GM12878 (cell line): ENCODE results near the gene STAB2.

ENCODE experiments used
- CHD4 ChIP-seq: fragments of 200-600 bp; sonication (generic); IDR thresholded peaks from 2 replicates; pipeline ENCODE4 v1.6.1; 2016; ENCODE audit warnings: mild to moderate bottlenecking
- CTCF ChIP-seq, 3 experiments: IDR thresholded peaks in 2 of 3; conservative IDR thresholded peaks in 1 of 3; 2 replicates each; pipeline ENCODE4 v1.5.1; 2011; ENCODE audit warnings: low read depth in 3 of 3, low read length in 3 of 3, mild to moderate bottlenecking in 3 of 3, control low read depth in 2 of 3, moderate library complexity in 2 of 3, inconsistent platforms in 1 of 3, mixed read lengths in 1 of 3; ENCODE audit not compliant: control insufficient read depth in 2 of 3, insufficient read depth in 1 of 3; ENCODE audit errors: extremely low read depth in 1 of 3
- EP300 ChIP-seq, 2 experiments: fragments of 150-350 bp in 1 of 2; IDR thresholded peaks; 2 replicates each; pipeline ENCODE4 v1.6.1; 2011 to 2012; ENCODE audit warnings: low read depth in 2 of 2, low read length in 2 of 2, borderline replicate concordance in 1 of 2, improper control_type of control experiment in 1 of 2, inconsistent platforms in 1 of 2; ENCODE audit not compliant: control insufficient read depth in 1 of 2
- NFXL1 ChIP-seq: fragments of 450-650 bp; IDR thresholded peaks from 2 replicates; pipeline ENCODE4 v1.6.1; 2017; ENCODE audit warnings: antibody characterized with exemption, mild to moderate bottlenecking, borderline replicate concordance
- POLR2A ChIP-seq: IDR thresholded peaks from 2 replicates; pipeline ENCODE4 v1.6.1; 2011; ENCODE audit warnings: low read depth, mild to moderate bottlenecking, low read length
- USF2 ChIP-seq: IDR thresholded peaks from 2 replicates; pipeline ENCODE4 v1.6.1; 2011; ENCODE audit warnings: low read depth, low read length, improper control_type of control experiment, borderline replicate concordance
- TF ChIP-seq, protein P1 (sequence below): IDR thresholded peaks from 2 replicates; pipeline ENCODE4 v1.6.1; 2012; ENCODE audit warnings: low read depth, low read length, improper control_type of control experiment

GRCh38 chr12:103716517-103717196 lies 129.6 kb downstream of the STAB2 start:
- TF ChIP-seq EP300 (IDR thresholded peaks at IDR 0.05; ENCODE audit: borderline replicate concordance in 1 of 2, control insufficient read depth in 1 of 2, low read depth in 2 of 2, low read length in 2 of 2) (no peak), CTCF (IDR thresholded peaks at IDR 0.05 in 2 of 3, conservative IDR thresholded peaks at IDR 0.05 in 1 of 3; ENCODE audit: control insufficient read depth in 2 of 3, extremely low read depth in 1 of 3, insufficient read depth in 1 of 3, low read depth in 3 of 3, low read length in 3 of 3) (no peak), POLR2A (no peak), CHD4 (no peak), NFXL1 (no peak), USF2 (no peak)
- TF ChIP-seq, protein P1, sequence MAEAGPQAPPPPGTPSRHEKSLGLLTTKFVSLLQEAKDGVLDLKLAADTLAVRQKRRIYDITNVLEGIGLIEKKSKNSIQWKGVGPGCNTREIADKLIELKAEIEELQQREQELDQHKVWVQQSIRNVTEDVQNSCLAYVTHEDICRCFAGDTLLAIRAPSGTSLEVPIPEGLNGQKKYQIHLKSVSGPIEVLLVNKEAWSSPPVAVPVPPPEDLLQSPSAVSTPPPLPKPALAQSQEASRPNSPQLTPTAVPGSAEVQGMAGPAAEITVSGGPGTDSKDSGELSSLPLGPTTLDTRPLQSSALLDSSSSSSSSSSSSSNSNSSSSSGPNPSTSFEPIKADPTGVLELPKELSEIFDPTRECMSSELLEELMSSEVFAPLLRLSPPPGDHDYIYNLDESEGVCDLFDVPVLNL, result no peak
